Hepatocyte (in vitro differentiated cells): Measurements from ENCODE around the gene UBA5. TPM values are rescaled to one million over a fixed set of nuclear protein-coding genes. Genes with fewer than 3 reads are reported as not detected.

ENCODE experiments used
- DNase-seq: peaks from one replicate; pipeline ENCODE4 v3.0.0-alpha.2; 2016; ENCODE audit warnings: low spot score
- H2AFZ ChIP-seq: fragments of 200-600 bp; sonication (generic); 2 replicates; pipeline ENCODE4 v1.6.0; 2016; ENCODE audit warnings: antibody characterized with exemption, mild to moderate bottlenecking
- H3K27ac ChIP-seq: fragments of 200-600 bp; sonication (generic); 2 replicates; pipeline ENCODE4 v1.5.1; 2016; ENCODE audit warnings: mild to moderate bottlenecking
- H3K27me3 ChIP-seq: fragments of 200-600 bp; sonication (generic); 2 replicates; pipeline ENCODE4 v1.6.1; 2016
- H3K36me3 ChIP-seq: fragments of 200-600 bp; sonication (generic); replicated peaks from 2 replicates; pipeline ENCODE4 v1.5.1; 2016; ENCODE audit warnings: low read depth; ENCODE audit not compliant: insufficient read depth
- H3K4me1 ChIP-seq: fragments of 200-600 bp; sonication (generic); 2 replicates; pipeline ENCODE4 v1.5.1; 2016; ENCODE audit warnings: mild to moderate bottlenecking, moderate library complexity; ENCODE audit not compliant: insufficient read depth
- H3K4me2 ChIP-seq: fragments of 200-600 bp; sonication (generic); 2 replicates; pipeline ENCODE4 v1.6.0; 2016
- H3K4me3 ChIP-seq: fragments of 200-600 bp; sonication (generic); 2 replicates; pipeline ENCODE4 v1.5.1; 2016; ENCODE audit warnings: mild to moderate bottlenecking
- H3K79me2 ChIP-seq: fragments of 200-600 bp; sonication (generic); 2 replicates; pipeline ENCODE4 v1.6.0; 2017; ENCODE audit warnings: mild to moderate bottlenecking
- H3K9me2 ChIP-seq: fragments of 200-600 bp; sonication (generic); replicated peaks from 2 replicates; pipeline ENCODE4 v1.6.0; 2017; ENCODE audit warnings: mild to moderate bottlenecking; ENCODE audit not compliant: insufficient read depth
- H3K9me3 ChIP-seq: fragments of 200-600 bp; sonication (generic); 2 replicates; pipeline ENCODE4 v1.5.1; 2016; ENCODE audit warnings: low read depth, mild to moderate bottlenecking
- H4K20me1 ChIP-seq: fragments of 200-600 bp; sonication (generic); 2 replicates; pipeline ENCODE4 v1.6.0; 2016; ENCODE audit warnings: mild to moderate bottlenecking; ENCODE audit not compliant: insufficient read depth, poor library complexity, severe bottlenecking
- CTCF ChIP-seq: fragments of 200-600 bp; sonication (generic); IDR thresholded peaks from 2 replicates; pipeline ENCODE4 v1.5.1; 2016; ENCODE audit warnings: antibody characterized with exemption, mild to moderate bottlenecking; ENCODE audit not compliant: poor library complexity
- EZH2 ChIP-seq: fragments of 200-600 bp; sonication (generic); IDR thresholded peaks from 2 replicates; pipeline ENCODE4 v1.6.1; 2016; ENCODE audit warnings: antibody characterized with exemption, mild to moderate bottlenecking, borderline replicate concordance
- EZH2phosphoT487 ChIP-seq: fragments of 200-600 bp; sonication (generic); IDR thresholded peaks from one replicate; pipeline ENCODE4 v1.6.1; 2018; ENCODE audit warnings: antibody characterized with exemption, mild to moderate bottlenecking, low read depth, moderate library complexity; ENCODE audit not compliant: unreplicated experiment, severe bottlenecking
- WGBS: methylation state at CpG from one replicate; pipeline ENCODE4 v1.1.6; 2016; ENCODE audit warnings: low lambda C conversion rate; ENCODE audit errors: missing lambda C conversion rate; 5-methylcytosine and 5-hydroxymethylcytosine counted together
- polyA plus RNA-seq: library from polyadenylated mRNA; unstranded; fragments of >200 nt; fragmentation: Nextera tagmentation; extraction: Ambion mirVana; gene quantifications from 2 replicates; pipeline ENCODE4 v1.2.1, GENCODE V29; 2016
- total RNA-seq: library from RNA; depleted of rRNA; stranded (reverse); fragments of >200 nt; gene quantifications from 2 replicates; pipeline ENCODE4 v1.2.3, GENCODE V29; 2014

UBA5 gene
- total and polyA plus RNA-seq, 2 experiments from 2014 or later, result 26.9 to 42.4 TPM

GRCh38 chr3:132641837-132642538, 18.1 kb upstream of the UBA5 start:
- H2AFZ ChIP-seq, result no peak overlapping the region
- H3K4me3 ChIP-seq, result no peak overlapping the region
- H3K79me2 ChIP-seq, result no peaks in the 10 kb centered on the region
- no peaks in the 10 kb centered on the region for H3K36me3 ChIP-seq
- H3K4me2 ChIP-seq, result no peak overlapping the region
- H3K27me3 ChIP-seq, result no peaks in the 10 kb centered on the region
- H3K4me1 ChIP-seq, result no peaks in the 10 kb centered on the region
- WGBS, result 76% methylated on average over 5 of the region's 5 CpGs
- no peaks in the 10 kb centered on the region for H4K20me1 ChIP-seq
- H3K27ac ChIP-seq, result no peak overlapping the region
- H3K9me3 ChIP-seq, result no peaks in the 10 kb centered on the region
- peak; percentile 70 for TF ChIP-seq CTCF
- no peak for TF ChIP-seq EZH2
- TF ChIP-seq EZH2phosphoT487, result no peak
- no peaks in the 10 kb centered on the region for H3K9me2 ChIP-seq
- peak; percentile 44 for DNase-seq

GRCh38 chr3:132642539-132642847, 17.6 kb upstream of the UBA5 start:
- peaks cover 3% of the 10 kb centered on the region for H3K79me2 ChIP-seq
- no peak overlapping the region for H3K27ac ChIP-seq
- no peaks in the 10 kb centered on the region for H3K9me2 ChIP-seq
- no peak overlapping the region for H2AFZ ChIP-seq
- H3K36me3 ChIP-seq, result no peaks in the 10 kb centered on the region
- WGBS, result 62% methylated on average over 2 of the region's 2 CpGs
- H3K4me2 ChIP-seq, result no peak overlapping the region
- H3K27me3 ChIP-seq, result no peaks in the 10 kb centered on the region
- no peaks in the 10 kb centered on the region for H4K20me1 ChIP-seq
- TF ChIP-seq EZH2, result no peak
- no peak for TF ChIP-seq EZH2phosphoT487
- no peak for TF ChIP-seq CTCF
- H3K4me3 ChIP-seq, result no peak overlapping the region
- H3K9me3 ChIP-seq, result no peaks in the 10 kb centered on the region
- no peaks in the 10 kb centered on the region for H3K4me1 ChIP-seq
- DNase-seq, result no peak

GRCh38 chr3:132643366-132643765, 16.8 kb upstream of the UBA5 start:
- H3K79me2 ChIP-seq, result peaks cover 8% of the 10 kb centered on the region
- H4K20me1 ChIP-seq, result no peaks in the 10 kb centered on the region
- DNase-seq, result no peak
- no peak overlapping the region for H3K27ac ChIP-seq
- H3K4me1 ChIP-seq, result no peaks in the 10 kb centered on the region
- H3K9me3 ChIP-seq, result no peaks in the 10 kb centered on the region
- TF ChIP-seq EZH2phosphoT487 (no peak), EZH2 (no peak), CTCF (no peak)
- H3K9me2 ChIP-seq, result no peaks in the 10 kb centered on the region
- no peak overlapping the region for H3K4me3 ChIP-seq
- no peak overlapping the region for H3K4me2 ChIP-seq
- H2AFZ ChIP-seq, result no peak overlapping the region
- H3K36me3 ChIP-seq, result no peaks in the 10 kb centered on the region
- WGBS, result 67% methylated on average over 2 of the region's 2 CpGs
- H3K27me3 ChIP-seq, result no peaks in the 10 kb centered on the region

- TF ChIP-seq EZH2phosphoT487 (no peak), CTCF (no peak), EZH2 (no peak)
- 100% methylated on average over 1 of the region's 1 CpG for WGBS
- no peaks in the 10 kb centered on the region for H3K36me3 ChIP-seq
- H3K27me3 ChIP-seq, result no peaks in the 10 kb centered on the region
- H3K27ac ChIP-seq, result no peak overlapping the region
- H3K4me1 ChIP-seq, result peaks cover 7% of the 10 kb centered on the region
- H3K4me2 ChIP-seq, result no peak overlapping the region
- H3K9me2 ChIP-seq, result no peaks in the 10 kb centered on the region
- no peak overlapping the region for H2AFZ ChIP-seq
- H3K9me3 ChIP-seq, result no peaks in the 10 kb centered on the region
- no peaks in the 10 kb centered on the region for H4K20me1 ChIP-seq
- DNase-seq, result no peak
- no peak overlapping the region for H3K4me3 ChIP-seq
- H3K79me2 ChIP-seq, result peaks cover 13% of the 10 kb centered on the region
These were observed 15.1 kb upstream of the UBA5 start for GRCh38 chr3:132645058-132645457.
